Activated CD8-positive, alpha-beta memory T cell treated with anti-CD3 and anti-CD28 coated beads, Interleukin-2, amount 50 U/mL, for 24 hours (primary cell): ENCODE data around the gene ELP5.
"Not testable (repeated sequence)": the region's sequence is repeated elsewhere in the genome, so short reads cannot be mapped to it uniquely, and the experiment has no call there.

ENCODE experiments used
- DNase-seq: peaks from one replicate; pipeline ENCODE4 v3.0.0-alpha.2; 2020; ENCODE audit errors: extremely low read depth

Gene ELP5

GRCh38 chr17:7236808-7237207 is 15.2 kb upstream of the ELP5 start:
- DNase-seq: no peak

- DNase-seq: no peak
Observed at GRCh38 chr17:7237266-7237760, 14.7 kb upstream of the ELP5 start.

GRCh38 chr17:7237761-7238419 is 14.1 kb upstream of the ELP5 start:
- peak; percentile 69 for DNase-seq

- no peak for DNase-seq
Observed at GRCh38 chr17:7238420-7239090, 13.5 kb upstream of the ELP5 start.

- peak; percentile 94 for DNase-seq
Observed at GRCh38 chr17:7239091-7240027, 12.7 kb upstream of the ELP5 start, which contains the start of gene PHF23. Gene PHF23 (minus strand): TSS chr17:7239457. CDS start chr17:7239279, 178 bp downstream.

GRCh38 chr17:7240375-7240774 is 11.6 kb upstream of the ELP5 start:
- no peak for DNase-seq

GRCh38 chr17:7241090-7241733 is 10.8 kb upstream of the ELP5 start:
- no peak for DNase-seq

- peak; percentile 83 for DNase-seq
Observed at GRCh38 chr17:7241783-7242716, 10.0 kb upstream of the ELP5 start, which contains the start of gene GABARAP. Gene GABARAP (minus strand): TSS chr17:7242449. CDS start chr17:7242330, 119 bp downstream.

- DNase-seq: peak; percentile 83
Observed at GRCh38 chr17:7242717-7243452, 9.1 kb upstream of the ELP5 start.

- no peak for DNase-seq
Observed at GRCh38 chr17:7243453-7243729, 8.6 kb upstream of the ELP5 start.

- DNase-seq: not testable (repeated sequence)
Observed at GRCh38 chr17:7243838-7244237, 8.2 kb upstream of the ELP5 start.

GRCh38 chr17:7246779-7247178 is 5.2 kb upstream of the ELP5 start:
- no peak for DNase-seq

GRCh38 chr17:7248796-7249195 is 3.2 kb upstream of the ELP5 start:
- no peak for DNase-seq

- DNase-seq: no peak
Observed at GRCh38 chr17:7249214-7249613, 2.8 kb upstream of the ELP5 start.

- no peak for DNase-seq
Observed at GRCh38 chr17:7249830-7250229, 2.2 kb upstream of the ELP5 start.

GRCh38 chr17:7250695-7251627 is 1.1 kb upstream of the ELP5 start:
- no peak for DNase-seq

- peak; percentile 100 for DNase-seq
Observed at GRCh38 chr17:7251661-7252175, 297 bp upstream of the ELP5 start, which contains the start of gene CTDNEP1. Gene CTDNEP1 (minus strand): TSS chr17:7251734. CDS start chr17:7251296, 438 bp downstream.

- DNase-seq: no peak
Observed at GRCh38 chr17:7253082-7253481, 1.1 kb downstream of the ELP5 start.
